A549 treated with dexamethasone at 1 μM for 4 hours (cell line): ENCODE data around the gene LRP1. TPM values are rescaled to one million over a fixed set of nuclear protein-coding genes. Genes with fewer than 3 reads are reported as not detected.

Source experiments
- total RNA-seq: library from RNA; stranded (reverse); fragments of 200-300 nt; extraction: Qiagen RNA extraction; gene quantifications from 5 replicates; pipeline ENCODE4 v1.2.3, GENCODE V29; 2022

Gene LRP1
- total RNA-seq: 9.7 to 18.2 TPM (median 14.8 TPM) in 5 replicates

DNA sequence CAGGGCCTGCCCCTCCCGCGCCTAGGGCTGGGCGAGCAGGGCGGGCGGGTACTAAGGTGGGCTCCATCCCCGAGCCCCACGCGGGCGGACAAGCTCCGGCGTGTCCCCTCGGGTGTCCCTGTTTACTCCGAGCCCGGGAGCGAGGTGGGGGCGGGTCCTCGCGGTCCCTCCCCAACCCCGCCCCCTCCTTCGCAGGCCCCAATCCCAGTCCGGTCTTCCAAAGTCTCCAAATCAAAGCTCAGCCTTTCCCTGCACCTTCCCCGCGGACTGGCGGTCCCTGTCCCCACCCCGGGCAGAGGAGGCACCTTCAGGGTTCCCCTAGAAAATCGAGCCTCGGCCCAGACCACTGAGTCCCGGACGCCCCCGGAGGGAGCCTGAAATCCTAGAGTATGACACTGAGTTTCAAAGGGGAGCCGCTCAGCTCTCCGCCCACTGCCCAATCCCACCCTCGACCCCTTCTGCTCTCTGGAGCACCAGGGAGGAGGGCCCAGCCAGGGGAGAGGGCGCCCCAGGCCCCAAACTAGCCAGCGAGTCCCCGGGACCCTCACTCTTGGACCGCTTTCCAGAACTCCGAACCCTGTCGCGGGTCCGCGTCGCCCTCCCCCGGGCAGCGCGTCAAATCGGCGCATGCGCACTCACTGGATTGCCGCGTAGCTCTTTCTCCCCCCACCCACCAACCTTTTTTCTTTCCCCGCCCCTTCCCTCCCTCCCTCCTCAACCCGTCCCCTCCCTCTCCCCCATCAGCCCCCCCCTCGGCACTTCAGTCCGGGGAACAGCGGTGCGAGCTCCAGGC lies at the start of gene LRP1:
Gene LRP1 (plus strand): TSS at position 758 of the 793 bp plus-strand sequence. CDS start 482 bp downstream, outside the sequence.

GRCh38 chr12:57078519-57079404 lies 49.5 kb upstream of the LRP1 start, which contains the start of gene NEMP1:
TSS of gene NEMP1 (minus strand) at chr12:57078791. CDS start at chr12:57078745, 46 bp downstream.

GRCh38 chr12:57088354-57089270 lies 39.7 kb upstream of the LRP1 start, which contains the start of gene NAB2:
TSS of gene NAB2 (plus strand) at chr12:57089114. CDS start at chr12:57089272, 158 bp downstream.

DNA sequence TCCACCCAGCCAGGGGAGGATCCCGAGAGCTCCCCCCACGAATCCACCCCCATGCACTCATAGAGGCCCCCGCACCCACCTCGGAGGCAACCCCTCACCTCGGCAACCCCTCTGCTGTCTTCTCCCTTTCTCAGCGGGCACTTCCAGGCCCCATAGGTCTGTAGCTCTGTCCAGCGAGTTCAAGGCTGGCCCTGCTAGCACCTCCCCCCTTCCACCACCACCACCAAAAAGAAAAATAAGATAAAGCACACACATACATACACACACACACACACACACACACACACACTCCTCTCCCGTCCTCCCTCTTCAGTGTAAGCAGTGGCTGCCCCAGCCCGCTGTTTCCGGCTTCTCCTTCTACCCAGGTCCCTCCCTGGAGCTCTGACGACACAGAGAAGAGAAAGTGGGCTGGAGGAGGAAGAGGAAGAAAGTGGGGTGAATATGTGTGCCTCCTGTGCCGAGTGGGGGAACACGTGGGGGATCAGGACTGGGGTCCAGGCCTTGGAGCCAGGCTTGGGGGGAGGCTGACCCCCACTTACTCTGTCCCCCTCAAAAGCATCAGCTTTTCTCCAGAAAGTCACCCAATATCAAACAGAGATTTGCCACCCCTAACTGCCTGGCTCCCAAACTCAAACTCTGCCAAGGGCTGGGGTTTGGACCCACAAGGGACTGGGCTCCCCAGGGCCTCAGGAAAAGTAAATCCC lies 17.1 kb upstream of the LRP1 start, which contains the start of gene STAT6:
Gene STAT6 (minus strand): TSS at position 332 of the 704 bp plus-strand sequence. CDS start 3,084 bp downstream, outside the sequence.

GRCh38 chr12:57146961-57147944 lies 19.0 kb downstream of the LRP1 start, which contains the start of gene LRP1-AS:
TSS of gene LRP1-AS (minus strand) at chr12:57147619.

DNA sequence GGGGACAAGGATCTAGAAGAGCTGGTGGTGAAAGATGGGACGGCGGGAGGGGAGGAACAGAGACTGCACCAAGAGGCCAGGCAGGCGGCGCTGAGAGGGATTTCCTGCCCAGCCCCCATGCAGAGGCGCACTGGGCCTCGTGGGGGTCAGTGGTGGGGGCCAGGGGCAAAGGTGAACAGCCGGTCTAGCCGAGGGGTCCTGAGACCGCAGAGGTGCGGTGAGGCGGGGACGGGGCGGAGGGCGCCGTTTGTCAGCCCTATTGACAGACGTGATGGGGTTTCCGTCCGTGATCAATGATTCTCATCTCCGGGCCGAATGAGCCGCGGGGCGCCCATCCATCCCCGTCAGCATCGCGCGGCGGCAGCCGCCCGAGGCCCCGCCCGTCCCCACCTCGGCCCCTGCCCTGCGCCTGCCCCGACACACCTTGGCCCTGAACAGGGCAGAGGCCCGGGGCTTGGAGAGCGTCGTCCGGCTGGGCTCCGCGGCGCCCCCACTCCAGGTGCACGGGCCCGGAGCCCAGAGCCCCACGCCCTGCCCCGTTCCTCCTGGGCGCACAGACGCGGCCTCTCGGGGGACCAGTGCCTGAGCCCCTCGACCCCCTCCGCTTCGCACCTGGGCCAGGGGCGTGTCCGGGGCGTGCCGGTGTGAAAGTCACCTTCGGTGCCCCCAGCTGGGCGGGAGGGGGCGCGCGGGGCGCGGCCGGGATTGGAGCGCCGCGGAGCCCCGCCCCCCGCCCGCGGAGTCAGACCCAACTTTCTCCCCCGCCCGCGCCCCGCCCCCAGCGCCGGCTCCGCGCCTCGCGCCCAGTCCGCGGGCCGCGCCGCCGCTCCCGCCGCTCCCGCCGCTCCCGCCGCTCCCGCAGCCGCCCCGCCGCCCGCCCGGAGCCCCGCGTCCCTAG lies 88.0 kb downstream of the LRP1 start, which contains the start of gene NXPH4:
Gene NXPH4 (plus strand): TSS at position 781 of the 898 bp plus-strand sequence. CDS start 176 bp downstream, outside the sequence.

GRCh38 chr12:57229634-57230380 lies 101.5 kb downstream of the LRP1 start, which contains the start of gene SHMT2:
TSS of gene SHMT2 (plus strand) at chr12:57229711. CDS start at chr12:57229779, 68 bp downstream.

GRCh38 chr12:57250956-57251355 lies 122.7 kb downstream of the LRP1 start, which contains the start of gene STAC3:
TSS of gene STAC3 (minus strand) at chr12:57251187. CDS start at chr12:57249636, 1,551 bp downstream.

Other genes with a start within 250 kb of the LRP1 start
- 0.05 to 0.08 TPM (median 0.07 TPM) in 4 of 5 replicates, not detected in the other for gene SDR9C7, start 194.1 kb upstream of the LRP1 start, total RNA-seq
- gene RDH16, start 170.9 kb upstream of the LRP1 start, total RNA-seq: 0.18 to 0.39 TPM (median 0.26 TPM) in 5 replicates
- 4.7 to 6.6 TPM (median 6.1 TPM) in 5 replicates for gene ZBTB39, start 121.9 kb upstream of the LRP1 start, total RNA-seq
- 0.11 to 0.15 TPM in 2 of 5 replicates, not detected in the others for gene TAC3, start 112.0 kb upstream of the LRP1 start, total RNA-seq
- 0.10 to 0.72 TPM (median 0.30 TPM) in 5 replicates for gene MYO1A, start 78.4 kb upstream of the LRP1 start, total RNA-seq
- gene NEMP1, start 49.7 kb upstream of the LRP1 start, total RNA-seq: 11.7 to 18.9 TPM (median 15.6 TPM) in 5 replicates
- 11.7 to 15.1 TPM (median 14.0 TPM) in 5 replicates for gene NAB2, start 39.4 kb upstream of the LRP1 start, total RNA-seq
- 32.8 to 49.9 TPM (median 45.3 TPM) in 5 replicates for gene STAT6, start 17.1 kb upstream of the LRP1 start, total RNA-seq
- not detected in 5 replicates for gene LRP1-AS, start 19.1 kb downstream of the LRP1 start, total RNA-seq
- 3.7 to 6.8 TPM (median 5.3 TPM) in 5 replicates for gene NXPH4, start 88.3 kb downstream of the LRP1 start, total RNA-seq
- gene SHMT2, start 101.2 kb downstream of the LRP1 start, total RNA-seq: 110 to 145 TPM (median 136 TPM) in 5 replicates
- gene STAC3, start 122.7 kb downstream of the LRP1 start, total RNA-seq: 0.18 to 0.54 TPM (median 0.38 TPM) in 4 of 5 replicates, not detected in the other